MM.1S (cell line): ENCODE measurements around the gene CCDC167.

Experiments
- EZH2 ChIP-seq: fragments of 300-600 bp; sonication (generic); optimal IDR thresholded peaks from 2 replicates; pipeline ENCODE3; 2017; ENCODE audit warnings: low read depth, mild to moderate bottlenecking, antibody characterized with exemption, low read length, mixed read lengths
- TF ChIP-seq, protein P1 (sequence below): fragments of 300-600 bp; sonication (generic); IDR thresholded peaks from 2 replicates; pipeline ENCODE4 v1.5.1; 2016; ENCODE audit warnings: antibody characterized with exemption, low read length, mixed read lengths

DNA sequence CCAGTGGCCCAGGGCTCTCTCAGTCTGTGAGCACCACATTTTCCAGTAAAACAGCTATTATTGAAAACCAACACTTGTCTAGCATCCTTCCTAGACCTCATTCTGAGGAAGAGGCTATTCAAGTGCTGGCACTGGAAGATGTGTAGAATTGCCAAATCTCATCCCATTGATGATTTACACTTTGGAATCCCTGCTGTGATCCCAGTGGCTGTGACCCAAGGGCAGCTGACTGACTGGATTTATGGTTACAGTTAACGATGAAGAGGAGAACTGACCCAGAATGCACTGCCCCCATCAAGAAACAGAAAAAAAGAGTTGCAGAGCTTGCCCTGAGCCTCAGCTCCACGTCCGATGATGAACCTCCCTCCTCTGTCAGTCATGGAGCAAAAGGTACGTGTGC lies 64.3 kb downstream of the CCDC167 start:
- TF ChIP-seq EZH2, result no peak
- TF ChIP-seq, protein P1, sequence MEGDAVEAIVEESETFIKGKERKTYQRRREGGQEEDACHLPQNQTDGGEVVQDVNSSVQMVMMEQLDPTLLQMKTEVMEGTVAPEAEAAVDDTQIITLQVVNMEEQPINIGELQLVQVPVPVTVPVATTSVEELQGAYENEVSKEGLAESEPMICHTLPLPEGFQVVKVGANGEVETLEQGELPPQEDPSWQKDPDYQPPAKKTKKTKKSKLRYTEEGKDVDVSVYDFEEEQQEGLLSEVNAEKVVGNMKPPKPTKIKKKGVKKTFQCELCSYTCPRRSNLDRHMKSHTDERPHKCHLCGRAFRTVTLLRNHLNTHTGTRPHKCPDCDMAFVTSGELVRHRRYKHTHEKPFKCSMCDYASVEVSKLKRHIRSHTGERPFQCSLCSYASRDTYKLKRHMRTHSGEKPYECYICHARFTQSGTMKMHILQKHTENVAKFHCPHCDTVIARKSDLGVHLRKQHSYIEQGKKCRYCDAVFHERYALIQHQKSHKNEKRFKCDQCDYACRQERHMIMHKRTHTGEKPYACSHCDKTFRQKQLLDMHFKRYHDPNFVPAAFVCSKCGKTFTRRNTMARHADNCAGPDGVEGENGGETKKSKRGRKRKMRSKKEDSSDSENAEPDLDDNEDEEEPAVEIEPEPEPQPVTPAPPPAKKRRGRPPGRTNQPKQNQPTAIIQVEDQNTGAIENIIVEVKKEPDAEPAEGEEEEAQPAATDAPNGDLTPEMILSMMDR, result no peak
